ENCODE data around the gene LDLRAD2.

GRCh38 chr1:21823980-21824702, 12.1 kb downstream of the LDLRAD2 start:
- no peak for TF ChIP-seq PBX3 (IDR thresholded peaks at IDR 0.05)
- TF ChIP-seq CTCF (IDR thresholded peaks at IDR 0.05) = no peak
- no peak for TF ChIP-seq REST (IDR thresholded peaks at IDR 0.05; ENCODE audit: low read depth, low read length)
- TF ChIP-seq SMC3 (IDR thresholded peaks at IDR 0.05; ENCODE audit: low read depth, low read length) = no peak

Data from SK-N-SH (cell line).